ENCODE data around the gene ASH1L.

DNA sequence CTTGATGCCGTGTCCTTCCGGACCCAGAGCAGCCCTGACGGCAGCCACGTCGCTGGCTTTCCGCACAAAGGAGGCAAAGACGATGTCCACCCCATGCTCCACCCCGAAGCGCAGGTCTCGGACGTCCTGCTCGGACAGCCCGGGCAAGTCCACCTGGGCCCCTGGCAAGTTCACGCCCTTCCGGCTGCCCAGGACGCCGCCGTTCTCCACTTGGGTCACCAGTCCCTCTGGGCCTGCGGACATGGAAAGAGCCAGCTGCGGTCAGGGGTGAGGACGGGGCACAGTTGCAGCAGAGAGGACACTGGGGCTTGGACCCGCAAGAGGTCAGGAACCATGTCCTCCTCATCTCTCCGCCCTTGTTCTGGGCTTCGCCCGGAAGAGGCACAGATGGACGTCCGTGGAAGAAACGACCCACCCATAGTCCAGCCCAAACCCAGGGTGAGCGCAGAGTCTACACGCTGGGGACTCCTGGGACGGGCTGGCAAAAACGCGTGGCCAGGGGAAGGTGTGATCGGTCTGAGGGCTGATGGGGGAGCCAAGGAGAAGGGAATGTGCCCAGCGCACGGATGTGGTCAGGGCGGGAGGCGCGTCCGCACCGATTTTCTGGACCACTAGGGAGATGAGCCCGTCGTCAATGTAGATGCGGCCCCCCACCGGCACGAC, 268.0 kb downstream of the ASH1L start:
- TF ChIP-seq FOXP2 (optimal IDR thresholded peaks at IDR 0.05; ENCODE audit: borderline replicate concordance, extremely low read depth, extremely low read length, insufficient read depth) (no peak), POLR2AphosphoS5 (IDR thresholded peaks at IDR 0.05; ENCODE audit: low read depth, low read length) (no peak)
- TF ChIP-seq, protein P1, sequence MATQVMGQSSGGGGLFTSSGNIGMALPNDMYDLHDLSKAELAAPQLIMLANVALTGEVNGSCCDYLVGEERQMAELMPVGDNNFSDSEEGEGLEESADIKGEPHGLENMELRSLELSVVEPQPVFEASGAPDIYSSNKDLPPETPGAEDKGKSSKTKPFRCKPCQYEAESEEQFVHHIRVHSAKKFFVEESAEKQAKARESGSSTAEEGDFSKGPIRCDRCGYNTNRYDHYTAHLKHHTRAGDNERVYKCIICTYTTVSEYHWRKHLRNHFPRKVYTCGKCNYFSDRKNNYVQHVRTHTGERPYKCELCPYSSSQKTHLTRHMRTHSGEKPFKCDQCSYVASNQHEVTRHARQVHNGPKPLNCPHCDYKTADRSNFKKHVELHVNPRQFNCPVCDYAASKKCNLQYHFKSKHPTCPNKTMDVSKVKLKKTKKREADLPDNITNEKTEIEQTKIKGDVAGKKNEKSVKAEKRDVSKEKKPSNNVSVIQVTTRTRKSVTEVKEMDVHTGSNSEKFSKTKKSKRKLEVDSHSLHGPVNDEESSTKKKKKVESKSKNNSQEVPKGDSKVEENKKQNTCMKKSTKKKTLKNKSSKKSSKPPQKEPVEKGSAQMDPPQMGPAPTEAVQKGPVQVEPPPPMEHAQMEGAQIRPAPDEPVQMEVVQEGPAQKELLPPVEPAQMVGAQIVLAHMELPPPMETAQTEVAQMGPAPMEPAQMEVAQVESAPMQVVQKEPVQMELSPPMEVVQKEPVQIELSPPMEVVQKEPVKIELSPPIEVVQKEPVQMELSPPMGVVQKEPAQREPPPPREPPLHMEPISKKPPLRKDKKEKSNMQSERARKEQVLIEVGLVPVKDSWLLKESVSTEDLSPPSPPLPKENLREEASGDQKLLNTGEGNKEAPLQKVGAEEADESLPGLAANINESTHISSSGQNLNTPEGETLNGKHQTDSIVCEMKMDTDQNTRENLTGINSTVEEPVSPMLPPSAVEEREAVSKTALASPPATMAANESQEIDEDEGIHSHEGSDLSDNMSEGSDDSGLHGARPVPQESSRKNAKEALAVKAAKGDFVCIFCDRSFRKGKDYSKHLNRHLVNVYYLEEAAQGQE (IDR thresholded peaks at IDR 0.05; ENCODE audit: insufficient read depth in 1 of 2, low read depth in 2 of 2, low read length in 2 of 2): no peak

Data from PFSK-1 (cell line).